ENCODE data around the gene ASB14. TPM values are rescaled to one million over a fixed set of nuclear protein-coding genes. Genes with fewer than 3 reads are reported as not detected.

The ASB14 gene
- total and polyA plus RNA-seq, 4 donors, result 0.21 TPM; not detected in 3

GRCh38 chr3:57279685-57280084 lies 12.8 kb downstream of the ASB14 start:
- no peak overlapping the region for H3K9ac ChIP-seq (ENCODE audit: low read depth in 1 of 2, low read length in 2 of 2)
- WGBS, result 92% methylated on average over 5 of the region's 5 CpGs
- H3K9me3 ChIP-seq (ENCODE audit: control insufficient read depth in 4 of 4, low read length in 3 of 4), result no peaks in the 10 kb centered on the region
- no peak overlapping the region for H3K27ac ChIP-seq (ENCODE audit: low read depth in 1 of 2, low read length in 2 of 2)
- TF ChIP-seq RXRA (IDR thresholded peaks at IDR 0.05) (no peak), EGR1 (IDR thresholded peaks at IDR 0.05; ENCODE audit: low read depth in 2 of 2) (no peak), HNF4A (conservative IDR thresholded peaks at IDR 0.05) (no peak), JUND (IDR thresholded peaks at IDR 0.05) (no peak)
- H3K4me1 ChIP-seq (ENCODE audit: control insufficient read depth in 4 of 4, insufficient read depth in 4 of 4, low read length in 3 of 4), result no peaks in the 10 kb centered on the region
- no peak for DNase-seq (ENCODE audit: low spot score)
- H3K27me3 ChIP-seq (ENCODE audit: control insufficient read depth in 4 of 4, insufficient read depth in 4 of 4, low read length in 3 of 4), result no peaks in the 10 kb centered on the region
- no peak overlapping the region for H3K4me3 ChIP-seq (ENCODE audit: low read depth in 1 of 3, low read length in 3 of 3)
- H3K36me3 ChIP-seq (ENCODE audit: control insufficient read depth in 4 of 4, insufficient read depth in 3 of 4, low read depth in 1 of 4, low read length in 3 of 4), result peaks cover 0 to 5% (median 0%) of the 10 kb centered on the region in 4 donors

DNA sequence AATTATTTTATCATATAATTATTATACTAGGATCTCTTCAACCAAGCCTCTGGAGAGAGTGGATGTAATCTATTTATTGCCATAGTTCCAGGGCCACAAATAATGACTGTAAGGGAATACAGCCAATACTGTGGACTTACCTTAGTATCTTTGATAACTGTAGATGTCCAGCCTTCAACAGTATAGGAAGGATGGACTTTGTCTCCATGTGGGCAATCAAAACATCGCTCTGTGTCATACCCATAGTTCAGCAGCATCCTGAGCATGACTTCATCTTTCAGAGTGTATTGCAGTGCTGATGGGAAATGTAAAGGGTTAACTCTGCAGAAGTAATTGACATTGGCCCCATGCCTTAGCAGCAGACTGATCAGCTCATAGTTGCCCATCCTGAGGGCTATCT lies 14.2 kb downstream of the ASB14 start:
- no peak for DNase-seq (ENCODE audit: low spot score)
- 86% methylated on average over 1 of the region's 1 CpG for WGBS

More for the DNA sequence above, 14.2 kb downstream of the ASB14 start:
- no peaks in the 10 kb centered on the region for H3K4me1 ChIP-seq (ENCODE audit: control insufficient read depth in 4 of 4, insufficient read depth in 4 of 4, low read length in 3 of 4)
- no peaks in the 10 kb centered on the region for H3K9me3 ChIP-seq (ENCODE audit: control insufficient read depth in 4 of 4, low read length in 3 of 4)
- H3K27me3 ChIP-seq (ENCODE audit: control insufficient read depth in 4 of 4, insufficient read depth in 4 of 4, low read length in 3 of 4), result no peaks in the 10 kb centered on the region
- peaks cover 0 to 11% (median 1%) of the 10 kb centered on the region in 4 donors for H3K36me3 ChIP-seq (ENCODE audit: control insufficient read depth in 4 of 4, insufficient read depth in 3 of 4, low read depth in 1 of 4, low read length in 3 of 4)
- H3K27ac ChIP-seq (ENCODE audit: low read depth in 1 of 2, low read length in 2 of 2), result no peak overlapping the region
- TF ChIP-seq FOXA1 (IDR thresholded peaks at IDR 0.05), result no peak
- TF ChIP-seq EGR1 (IDR thresholded peaks at IDR 0.05; ENCODE audit: low read depth in 2 of 2), result no peak
- no peak for TF ChIP-seq RXRA (IDR thresholded peaks at IDR 0.05)
- TF ChIP-seq RAD21 (IDR thresholded peaks at IDR 0.05), result no peak
- no peak for TF ChIP-seq YY1 (IDR thresholded peaks at IDR 0.05)
- no peak for TF ChIP-seq GABPA (IDR thresholded peaks at IDR 0.05 in 1 of 2, conservative IDR thresholded peaks at IDR 0.05 in 1 of 2)
- no peak for TF ChIP-seq FOXA2 (IDR thresholded peaks at IDR 0.05)
- no peak for TF ChIP-seq ZBTB33 (IDR thresholded peaks at IDR 0.05)
- TF ChIP-seq, protein P1, sequence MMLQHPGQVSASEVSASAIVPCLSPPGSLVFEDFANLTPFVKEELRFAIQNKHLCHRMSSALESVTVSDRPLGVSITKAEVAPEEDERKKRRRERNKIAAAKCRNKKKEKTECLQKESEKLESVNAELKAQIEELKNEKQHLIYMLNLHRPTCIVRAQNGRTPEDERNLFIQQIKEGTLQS (IDR thresholded peaks at IDR 0.05), result no peak
- TF ChIP-seq TAF1 (conservative IDR thresholded peaks at IDR 0.05), result no peak
- TF ChIP-seq REST (IDR thresholded peaks at IDR 0.05), result no peak
- TF ChIP-seq HNF4G (IDR thresholded peaks at IDR 0.05), result no peak
- TF ChIP-seq, protein P2, sequence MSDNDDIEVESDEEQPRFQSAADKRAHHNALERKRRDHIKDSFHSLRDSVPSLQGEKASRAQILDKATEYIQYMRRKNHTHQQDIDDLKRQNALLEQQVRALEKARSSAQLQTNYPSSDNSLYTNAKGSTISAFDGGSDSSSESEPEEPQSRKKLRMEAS (IDR thresholded peaks at IDR 0.05), result no peak
- TF ChIP-seq CTCF (IDR thresholded peaks at IDR 0.05; ENCODE audit: low read depth, low read length, missing input control), result no peak
- H3K4me3 ChIP-seq (ENCODE audit: low read depth in 1 of 3, low read length in 3 of 3), result no peak overlapping the region
- H3K9ac ChIP-seq (ENCODE audit: low read depth in 1 of 2, low read length in 2 of 2), result no peak overlapping the region
